ENCODE results near the gene CDC42SE2.
"Not testable (repeated sequence)": the region's sequence is repeated elsewhere in the genome, so short reads cannot be mapped to it uniquely, and the experiment has no call there.

Gene CDC42SE2

DNA sequence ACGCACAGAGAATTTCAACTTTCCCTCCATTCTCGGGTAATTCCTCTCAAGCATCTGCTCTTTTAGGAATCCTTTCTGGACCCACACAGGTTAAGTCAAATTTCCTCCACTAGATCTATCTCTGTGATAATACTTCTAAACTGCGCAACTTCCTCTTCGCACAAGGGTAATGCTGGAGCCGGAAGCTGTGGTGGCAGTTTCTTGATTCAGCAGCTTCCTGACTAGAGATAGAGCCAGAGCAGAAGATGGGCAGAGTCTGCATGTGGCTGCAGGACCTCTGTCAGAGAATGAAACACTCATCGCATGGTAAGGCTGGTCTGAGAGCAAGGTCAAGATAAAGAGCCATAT is 11.1 kb upstream of the CDC42SE2 start:
- no peak for DNase-seq

DNA sequence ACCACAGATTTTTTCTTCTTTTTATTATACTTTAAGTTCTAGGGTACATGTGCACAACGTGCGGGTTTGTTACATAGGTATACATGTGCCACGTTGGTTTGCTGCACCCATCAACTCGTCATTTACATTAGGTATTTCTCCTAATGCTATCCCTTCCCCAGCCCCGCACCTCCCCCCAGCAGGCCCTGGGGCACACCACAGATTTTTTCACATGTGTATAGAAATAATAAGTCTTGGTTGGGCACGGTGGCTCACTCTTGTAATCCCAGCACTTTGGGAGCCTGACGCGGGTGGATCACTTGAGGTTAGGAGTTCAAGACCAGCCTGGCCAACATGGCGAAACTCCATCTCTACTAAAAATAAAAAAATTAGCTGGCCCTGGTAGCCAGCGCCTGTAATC is 9.8 kb upstream of the CDC42SE2 start:
- not testable (repeated sequence) for DNase-seq

DNA sequence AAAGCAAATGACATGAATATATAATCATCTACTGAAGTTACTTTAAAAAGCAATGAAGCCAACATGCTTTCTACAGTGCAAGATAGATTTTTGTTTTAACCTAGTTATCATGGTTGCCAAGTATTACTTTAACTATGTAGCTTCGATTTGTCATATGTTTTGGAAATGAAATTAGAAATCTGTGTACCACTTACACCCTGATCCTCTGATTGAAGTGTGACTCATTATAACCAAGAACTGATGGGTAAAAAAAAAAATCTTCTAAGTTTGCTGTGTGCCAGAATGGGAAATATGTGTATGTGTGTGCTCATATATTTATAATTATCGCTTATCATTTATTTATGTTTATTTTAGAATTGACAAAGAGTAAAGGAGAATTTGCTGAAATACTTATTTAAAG is 9.1 kb upstream of the CDC42SE2 start:
- DNase-seq = no peak

DNA sequence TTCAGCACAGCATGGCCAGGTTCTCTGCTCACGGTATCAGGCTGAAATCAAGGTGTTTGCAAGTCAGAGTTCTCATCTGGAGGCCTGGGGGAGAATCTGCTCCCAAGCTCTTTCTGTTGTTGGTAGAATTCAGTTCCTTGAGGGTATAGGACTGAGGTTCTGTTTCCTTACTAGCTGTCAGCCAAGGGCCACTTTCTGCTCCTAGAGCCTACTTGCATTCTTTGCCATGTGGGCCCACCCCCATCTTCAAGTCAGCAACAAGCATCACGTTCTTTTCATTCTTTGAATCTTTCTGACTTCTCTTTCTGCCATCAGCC is 7.4 kb upstream of the CDC42SE2 start:
- no peak for DNase-seq

DNA sequence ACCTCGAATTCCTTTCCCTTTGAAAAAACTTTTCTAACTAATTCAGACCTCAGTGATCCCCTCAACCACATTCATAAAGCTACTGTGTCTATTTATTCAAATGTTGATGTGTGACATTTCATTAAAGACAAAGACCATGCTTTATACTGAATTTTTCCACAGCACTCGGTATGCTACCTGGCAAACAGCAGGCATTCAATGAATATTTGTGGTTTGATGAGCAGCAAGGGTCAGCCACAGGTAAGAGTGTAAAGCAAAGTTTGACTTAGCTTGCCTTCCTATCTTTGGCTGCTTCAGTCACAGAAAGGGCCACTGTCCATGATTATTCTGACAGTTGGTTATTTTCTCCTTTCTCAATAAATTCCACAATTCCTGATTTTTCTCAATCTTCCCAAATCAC is 5.1 kb upstream of the CDC42SE2 start:
- DNase-seq = no peak

DNA sequence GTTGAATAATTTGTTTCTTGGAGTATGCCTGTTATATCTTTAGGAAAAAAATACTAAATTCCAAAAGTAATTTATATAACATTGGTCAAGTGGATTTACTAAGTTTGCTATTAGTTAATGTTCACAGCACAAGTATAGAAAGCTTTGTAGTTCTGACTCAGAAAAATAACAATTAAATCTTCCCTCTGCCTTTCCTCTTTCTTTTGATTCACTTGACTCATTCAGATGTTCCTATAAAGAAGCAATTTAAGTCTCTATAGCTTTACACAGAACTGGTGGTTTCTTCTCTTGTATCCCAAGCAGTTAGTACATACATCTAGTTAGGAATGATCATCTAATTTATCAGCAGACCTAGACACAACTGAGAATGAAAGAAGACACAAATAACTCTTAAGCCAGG is 4.5 kb upstream of the CDC42SE2 start:
- DNase-seq = no peak

DNA sequence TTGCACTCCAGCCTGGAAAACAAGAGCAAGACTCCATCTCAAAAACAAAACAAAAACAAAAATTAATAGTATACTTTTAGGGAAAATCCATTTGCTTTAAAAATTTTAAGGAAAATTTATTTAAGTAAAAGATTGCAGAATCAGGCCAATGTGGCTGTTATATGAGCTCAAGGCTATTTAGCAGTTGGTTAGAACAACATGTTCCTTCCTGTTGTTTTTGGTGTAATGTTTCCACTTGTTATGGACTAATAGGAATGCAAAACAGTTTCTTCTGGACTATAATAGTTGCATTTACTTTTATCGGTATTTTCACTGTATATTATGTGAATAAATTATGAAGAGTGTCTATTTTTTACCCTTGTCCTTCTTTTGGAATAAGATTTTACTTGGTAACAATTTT is 3.0 kb upstream of the CDC42SE2 start:
- no peak for DNase-seq

DNA sequence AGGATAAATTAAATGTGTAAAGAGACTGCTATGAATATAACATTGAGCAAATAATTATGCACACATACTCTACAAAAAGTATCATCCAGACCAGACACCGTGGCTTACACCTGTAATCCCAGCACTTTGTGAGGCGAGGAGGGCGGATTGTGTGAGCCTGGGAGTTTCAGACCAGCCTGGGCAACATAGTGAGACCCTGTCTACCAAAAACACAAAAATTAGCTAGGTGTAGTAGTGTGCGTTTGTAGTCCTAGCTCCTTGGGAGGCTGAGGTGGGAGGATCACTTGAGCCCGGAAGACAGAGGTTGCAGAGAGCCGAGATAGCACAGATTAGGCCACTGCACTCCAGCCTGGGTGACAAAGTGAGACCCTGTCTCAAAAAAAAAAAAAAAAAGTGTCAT is 2.4 kb upstream of the CDC42SE2 start:
- DNase-seq = no peak

DNA sequence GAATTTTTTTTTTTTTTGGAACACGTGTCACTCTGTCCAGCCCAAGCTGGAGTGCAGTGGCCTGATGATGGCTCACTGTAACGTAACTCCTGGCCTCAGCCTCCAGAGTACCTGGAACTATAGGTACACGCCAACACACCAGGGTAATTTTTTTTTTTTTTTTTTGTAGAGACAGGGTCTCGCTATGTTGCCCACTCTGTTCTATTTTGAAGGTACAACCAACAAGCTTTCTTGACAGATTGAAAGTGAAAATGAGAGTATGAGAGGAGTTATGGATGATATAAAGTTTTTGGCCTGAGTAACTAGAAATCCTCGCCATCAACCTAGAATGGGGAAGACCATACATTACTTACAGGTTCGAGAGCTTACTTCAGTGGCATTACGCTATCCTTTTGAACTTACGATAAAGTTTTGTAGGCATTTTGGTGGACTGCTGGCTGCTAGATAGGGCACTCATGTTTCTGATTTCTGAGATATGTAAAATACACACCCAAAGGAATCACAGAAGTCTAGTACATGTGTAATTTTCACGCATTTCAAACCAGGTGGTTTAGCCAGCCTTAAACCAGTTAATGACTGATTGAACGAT is 806 bp upstream of the CDC42SE2 start:
- DNase-seq = no peak

DNA sequence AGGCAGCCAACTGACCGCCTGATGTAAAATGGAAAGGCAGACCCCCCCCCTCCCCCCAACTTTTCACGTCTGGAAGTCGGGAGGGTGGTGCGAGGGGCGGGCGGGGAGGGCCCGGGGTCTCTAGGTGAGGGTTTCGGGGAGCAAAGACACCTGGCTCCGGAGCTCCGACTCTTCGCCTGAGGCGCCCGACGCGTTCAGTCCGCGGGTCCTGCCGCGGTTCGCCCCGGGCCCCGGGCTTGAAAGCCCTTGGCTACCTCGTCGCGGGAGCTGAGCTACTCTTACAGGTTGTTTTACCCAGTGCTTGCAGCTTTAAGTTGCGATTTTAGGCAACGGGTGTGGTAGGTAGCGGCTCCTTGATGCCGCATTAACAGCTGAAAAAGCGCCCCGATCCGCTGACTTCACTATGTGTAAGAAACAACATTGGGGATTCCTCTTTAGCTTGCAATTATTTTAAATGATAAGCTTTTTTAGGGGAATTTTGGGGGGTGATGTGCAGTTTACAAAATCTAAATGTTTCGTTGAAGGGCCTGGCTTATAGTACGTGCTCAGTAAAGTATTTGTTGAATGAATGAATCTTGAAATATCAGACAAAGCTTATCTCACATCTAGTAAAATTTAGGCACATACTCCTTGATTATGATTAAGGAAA is 722 bp downstream of the CDC42SE2 start:
- no peak for DNase-seq

DNA sequence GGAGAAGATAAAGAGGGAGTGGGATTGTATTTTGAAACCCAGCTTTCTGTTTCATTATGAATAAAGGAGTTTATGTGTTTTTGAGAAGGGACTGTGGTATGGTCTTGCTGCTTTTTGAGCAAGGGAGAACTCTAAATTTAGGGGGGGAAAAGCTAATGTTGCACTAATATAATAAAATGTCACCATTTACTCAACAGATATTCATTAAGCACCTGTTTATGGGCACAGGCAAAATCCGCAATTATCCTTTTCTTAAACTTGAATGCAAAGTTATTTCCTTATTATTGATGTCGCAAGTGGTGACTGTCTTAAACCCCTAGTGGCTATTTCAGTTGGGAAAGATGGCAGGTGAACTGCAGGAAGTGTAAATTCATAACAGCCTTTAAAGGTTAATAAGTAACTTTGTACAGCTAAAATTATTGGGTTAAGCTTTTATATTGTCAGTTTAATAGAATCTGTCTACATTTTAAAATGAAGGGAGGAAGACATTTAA is 1.5 kb downstream of the CDC42SE2 start:
- DNase-seq = no peak

DNA sequence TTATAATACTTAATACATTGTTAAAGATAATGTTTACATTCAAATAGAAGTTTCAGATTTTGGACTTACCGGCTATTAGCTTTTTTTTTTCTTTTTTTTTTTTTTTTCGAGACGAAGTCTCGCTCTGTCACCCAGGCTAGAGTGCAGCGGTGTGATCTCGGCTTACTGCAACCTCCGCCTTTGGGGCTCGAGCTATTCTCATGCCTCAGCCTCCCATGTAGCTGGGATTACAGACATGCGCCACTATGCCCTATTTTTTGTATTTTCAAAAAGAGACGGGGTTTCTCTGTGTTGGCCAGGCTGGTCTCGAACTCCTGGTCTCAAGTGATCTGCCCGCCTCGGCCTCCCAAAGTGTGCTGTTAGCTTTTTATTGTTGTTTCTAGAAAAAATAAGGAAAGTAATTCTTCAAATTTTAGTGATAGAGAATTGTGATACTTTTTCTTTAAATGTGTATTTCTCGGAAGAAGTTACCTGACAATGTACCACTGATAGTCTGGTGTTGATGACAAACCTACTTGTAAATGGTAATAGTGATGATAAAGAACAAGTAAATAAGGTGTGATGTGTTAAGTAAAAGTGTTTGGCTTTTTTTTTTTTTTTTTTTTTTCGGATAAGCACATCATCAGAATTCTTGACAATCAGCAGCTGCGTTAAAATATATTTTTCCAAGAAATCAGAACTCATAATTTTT is 2.7 kb downstream of the CDC42SE2 start:
- no peak for DNase-seq

DNA sequence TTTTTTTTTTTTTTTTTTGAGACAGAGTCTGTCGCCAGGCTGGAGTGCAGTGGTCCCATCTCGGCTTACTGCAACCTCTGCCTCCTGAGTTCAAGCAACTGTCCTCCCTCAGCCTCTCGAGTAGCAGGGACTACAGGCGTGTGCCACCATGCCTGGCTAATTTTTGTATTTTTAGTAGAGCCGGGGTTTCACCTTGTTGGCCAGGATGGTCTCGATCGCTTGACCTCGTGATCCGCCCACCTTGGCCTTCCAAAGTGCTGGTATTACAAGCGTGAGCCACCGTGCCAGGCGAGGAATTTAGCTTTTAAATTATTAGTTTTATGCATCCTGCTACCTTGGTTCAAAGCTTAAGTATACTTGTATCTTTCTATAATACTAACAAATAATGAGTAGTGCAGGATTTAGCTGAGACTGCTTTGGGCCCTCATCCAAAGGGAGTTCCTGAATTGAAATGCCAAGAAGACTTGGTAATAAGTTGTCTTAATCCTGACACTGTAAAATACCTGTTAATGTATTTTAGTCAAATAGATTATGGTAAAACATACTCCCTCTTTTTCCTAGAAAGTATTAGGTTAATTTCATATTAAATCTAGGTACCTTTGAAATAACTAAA is 5.0 kb downstream of the CDC42SE2 start:
- DNase-seq = no peak

DNA sequence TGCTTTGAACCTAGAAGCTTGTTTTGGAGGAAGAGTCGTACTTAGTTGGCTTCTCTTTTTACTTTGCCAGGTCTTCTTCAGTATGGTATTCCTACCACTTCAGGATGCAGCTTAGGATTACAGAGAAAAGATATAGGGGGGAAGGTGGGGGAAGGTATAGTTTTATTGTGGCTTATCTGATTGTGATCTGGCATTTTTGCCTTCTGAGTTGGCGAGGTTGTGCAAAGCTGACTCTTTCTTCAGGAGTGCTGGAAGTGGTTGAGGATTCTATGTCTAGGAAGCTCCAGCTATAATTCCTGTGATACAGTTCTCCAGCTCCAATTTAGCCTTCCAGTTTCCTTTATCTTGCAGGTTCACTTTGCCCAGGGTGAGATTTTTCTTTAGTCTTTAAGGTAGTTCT is 7.0 kb downstream of the CDC42SE2 start:
- peak; percentile 24 for DNase-seq

DNA sequence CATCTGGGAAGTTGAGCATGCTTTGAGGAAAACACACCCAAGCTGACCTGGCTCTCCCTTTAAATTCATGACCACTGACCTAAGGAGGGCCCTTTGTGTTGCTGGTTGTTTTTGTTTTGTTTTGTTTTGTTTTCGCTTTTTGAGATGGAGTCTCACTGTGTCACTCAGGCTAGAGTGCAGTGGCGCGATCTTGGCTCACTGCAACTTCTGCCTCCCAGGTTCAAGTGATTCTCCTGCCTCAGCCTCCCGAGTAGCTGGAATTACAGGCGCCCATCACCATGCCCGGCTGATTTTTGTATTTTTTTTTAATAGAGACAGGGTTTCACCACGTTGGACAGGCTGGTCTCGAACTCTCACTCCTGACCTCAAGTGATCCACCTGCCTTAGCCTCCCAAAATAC is 8.0 kb downstream of the CDC42SE2 start:
- DNase-seq = not testable (repeated sequence)

DNA sequence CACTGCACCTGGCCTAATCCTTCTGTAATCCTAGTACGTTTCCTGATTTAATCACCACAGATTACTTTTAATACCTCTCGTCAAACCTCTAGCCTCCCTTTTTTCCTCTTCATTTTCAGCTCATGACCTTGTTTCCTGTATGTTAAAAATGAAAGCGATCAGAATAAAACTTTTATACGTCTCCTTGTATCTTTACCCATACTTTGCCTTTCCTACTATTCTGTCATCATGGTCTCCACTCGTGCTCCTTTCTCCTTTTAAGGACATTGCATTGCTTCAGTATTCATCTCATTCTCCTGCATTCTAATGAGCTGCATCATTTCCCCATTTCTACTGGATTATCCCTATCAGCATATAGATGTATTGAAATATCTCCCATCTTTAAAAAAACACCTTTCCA is 8.5 kb downstream of the CDC42SE2 start:
- DNase-seq = no peak

DNA sequence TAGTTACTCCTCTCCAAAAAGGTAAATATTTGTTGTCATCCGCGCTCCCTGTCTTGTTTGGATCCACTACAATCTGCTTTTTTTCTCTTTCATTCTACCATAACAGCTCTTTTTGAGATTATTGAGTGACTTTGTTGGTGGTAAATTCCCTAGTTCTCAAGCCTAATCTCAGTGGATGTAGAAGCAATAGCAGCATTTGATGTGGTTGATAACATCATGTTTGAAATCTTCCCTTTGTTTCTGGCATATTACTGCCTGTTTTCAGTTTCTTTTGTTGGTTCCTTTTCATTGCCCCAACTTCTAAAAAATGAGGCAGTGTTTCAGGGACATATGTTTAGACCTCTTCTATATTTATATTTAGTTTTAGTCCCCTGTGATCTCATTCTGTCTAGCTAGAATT is 8.9 kb downstream of the CDC42SE2 start:
- DNase-seq = no peak

DNA sequence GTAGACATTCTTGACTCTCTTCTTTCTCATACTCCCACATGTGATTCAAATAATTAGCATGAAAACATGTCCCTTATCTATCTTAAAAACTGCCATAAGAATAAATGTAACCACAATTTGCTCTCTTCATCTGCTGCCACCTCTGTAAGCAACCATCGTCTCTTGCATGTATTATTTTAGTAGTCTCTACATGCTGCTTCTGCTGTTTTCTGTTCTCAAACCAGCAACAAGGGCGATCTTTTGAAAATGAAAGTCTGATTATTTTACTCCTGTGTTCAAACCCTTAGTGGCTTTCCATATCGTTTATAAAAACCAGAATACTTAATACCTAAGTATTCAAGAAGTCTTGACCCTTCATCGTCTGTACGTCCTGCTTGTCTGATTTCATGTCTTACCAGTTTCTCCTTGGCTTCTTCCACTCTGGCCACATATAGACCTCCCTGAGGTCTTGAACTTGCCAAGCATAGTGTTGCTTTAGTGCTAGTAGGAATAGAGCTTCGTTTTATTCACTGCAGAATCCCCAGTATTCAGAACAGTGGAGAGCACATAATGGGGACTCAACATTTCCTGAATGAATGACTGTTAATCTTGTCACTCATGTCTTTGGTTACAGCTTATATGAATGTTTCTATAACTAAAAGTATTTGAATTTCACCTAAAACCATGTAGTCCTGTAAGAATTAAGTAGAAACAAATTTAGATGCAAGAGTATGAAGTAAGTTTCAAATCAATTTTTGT is 10.6 kb downstream of the CDC42SE2 start:
- DNase-seq = no peak

DNA sequence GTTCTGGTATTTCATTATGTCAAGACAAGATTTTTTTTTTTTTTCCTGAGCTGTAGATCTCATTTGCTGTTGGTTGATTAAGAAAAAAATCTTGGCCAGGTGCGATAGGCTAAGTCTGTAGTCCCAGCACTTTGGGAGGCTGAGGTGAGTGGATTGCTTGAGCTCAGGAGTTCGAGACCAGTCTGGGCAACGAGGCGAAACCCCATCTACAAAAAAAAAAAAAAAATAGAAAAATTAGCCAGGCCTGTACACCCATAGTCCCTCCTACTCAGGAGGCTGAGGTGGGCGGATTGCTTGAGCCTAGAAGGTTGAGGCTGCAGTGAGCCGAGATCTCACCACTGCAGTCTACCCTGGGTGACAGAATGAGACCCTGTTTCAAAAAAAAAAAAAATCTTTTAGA is 12.2 kb downstream of the CDC42SE2 start:
- no peak for DNase-seq

DNA sequence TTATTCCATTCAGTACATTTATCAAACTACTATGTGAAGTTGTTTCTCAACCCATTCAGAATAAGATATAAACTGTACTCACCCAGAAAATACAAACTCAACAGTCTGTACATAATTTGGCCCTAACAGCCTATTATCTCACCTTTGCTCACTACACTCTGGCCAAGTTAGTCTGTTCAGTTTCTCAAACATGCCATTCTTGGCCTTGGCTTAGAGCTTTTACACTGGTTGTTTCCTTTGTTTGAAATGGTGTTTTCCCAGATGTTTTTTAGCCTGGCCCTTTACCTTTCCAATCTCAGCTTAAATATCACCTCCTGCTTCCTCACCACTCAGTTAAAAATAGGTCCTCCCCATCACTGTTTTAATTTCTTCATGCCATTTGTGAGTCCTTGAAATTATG is 13.6 kb downstream of the CDC42SE2 start:
- no peak for DNase-seq

DNA sequence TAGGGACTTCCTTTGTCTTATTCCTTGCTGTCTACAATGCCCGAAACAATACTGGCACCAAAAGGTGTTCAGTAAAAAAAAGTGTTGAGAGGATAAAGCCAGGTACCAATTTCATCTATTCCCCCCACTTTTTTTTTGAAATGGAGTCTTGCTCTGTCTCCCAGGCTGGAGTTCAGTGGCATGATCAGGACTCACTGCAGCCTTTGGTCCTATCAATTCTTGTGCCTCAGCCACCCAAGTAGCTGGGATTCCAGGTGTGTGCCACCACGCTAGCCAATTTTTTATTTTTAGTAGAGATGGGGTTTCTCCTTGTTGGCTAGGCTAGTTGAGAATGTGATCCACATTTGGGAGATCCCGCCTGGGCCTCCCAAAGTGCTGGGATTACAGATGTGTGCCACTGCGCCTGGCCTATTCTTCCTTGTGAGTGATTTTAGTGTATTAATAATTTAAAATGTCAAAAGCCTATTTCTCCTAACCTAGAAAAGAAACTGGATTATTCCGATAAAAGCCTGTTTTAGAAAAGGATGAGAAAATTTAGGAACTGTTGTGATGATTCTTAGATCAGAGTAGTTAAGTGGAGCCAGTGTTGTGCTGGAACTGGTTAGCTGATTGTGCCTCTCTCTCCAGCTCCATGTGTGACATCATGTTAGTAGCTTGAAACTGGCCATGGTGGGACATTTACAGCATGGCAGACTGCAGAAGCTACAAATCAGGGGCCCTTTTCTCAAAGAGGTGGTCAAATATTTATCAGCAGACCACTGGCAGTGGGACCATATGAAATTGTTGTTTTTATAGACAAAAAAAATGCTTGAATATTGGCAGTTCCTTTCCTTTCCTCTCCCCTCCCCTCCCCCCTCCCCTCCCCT is 14.3 kb downstream of the CDC42SE2 start:
- DNase-seq = no peak

DNA sequence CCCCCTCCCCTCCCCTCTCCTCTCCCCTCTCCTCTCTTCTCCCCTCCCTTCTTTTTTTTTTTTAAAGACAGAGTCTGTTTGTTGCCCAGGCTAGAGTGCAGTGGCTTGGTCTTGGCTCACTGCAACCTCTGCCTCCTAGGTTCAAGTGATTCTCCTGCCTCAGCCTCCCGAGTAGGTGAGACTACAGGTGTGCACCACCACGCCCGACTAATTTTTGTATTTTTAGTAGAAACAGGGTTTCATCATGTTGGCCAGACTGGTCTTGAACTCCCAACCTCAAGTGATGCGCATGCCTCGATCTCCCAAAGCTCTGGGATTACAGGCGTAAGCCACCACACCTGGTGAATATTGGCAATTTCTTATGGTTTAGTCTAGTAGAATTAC is 14.9 kb downstream of the CDC42SE2 start:
- not testable (repeated sequence) for DNase-seq

DNA sequence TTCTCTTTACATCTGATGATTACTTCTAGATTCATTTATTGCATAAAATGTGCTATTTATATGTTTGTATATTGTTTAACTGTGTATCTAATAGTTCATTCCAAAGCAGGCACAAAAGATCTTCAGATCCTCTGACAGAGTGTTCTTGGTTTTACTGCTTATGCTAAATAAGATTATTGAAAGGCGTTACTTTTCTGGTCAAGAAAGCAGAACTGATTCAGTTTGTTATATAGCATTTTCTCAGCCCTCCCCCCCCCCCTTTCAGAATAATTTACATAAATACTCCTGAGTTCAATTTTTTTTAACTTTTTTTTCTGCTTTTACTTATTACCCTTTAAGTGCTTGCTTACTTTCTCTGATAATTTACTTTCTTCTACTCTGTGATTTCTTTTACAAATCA is 15.4 kb downstream of the CDC42SE2 start:
- DNase-seq = no peak

Measured in 8988T (cell line).